K562 (cell line): ENCODE results near the gene MUC5B. TPM values are rescaled to one million over a fixed set of nuclear protein-coding genes. Genes with fewer than 3 reads are reported as not detected.

Source experiments
- ATAC-seq: fragments of 200-7000 bp; cut with Tn5 transposase; 3 replicates; pipeline ENCODE4 v1.9.1; 2020; ENCODE audit warnings: moderate library complexity
- BruUV-seq: library from RNA; stranded (reverse); fragments of 400-500 nt; replicated peaks from 2 replicates; lab custom pipeline; 2021; lab: Mats Ljungman, UMichigan
- CTCF ChIA-PET: fragments of 300-600 bp; formaldehyde crosslinking; extraction: SDS; loops from one replicate; lab custom pipeline; 2021; ENCODE audit warnings: low intra/inter-chr PET ratio; lab: Yijun Ruan, JAX
- POLR2A ChIA-PET: fragments of 300-600, 350-650 bp; sonication (Branson Sonifier 250); formaldehyde crosslinking; extraction: SDS; loops from one replicate; lab custom pipeline; 2021; ENCODE audit warnings: antibody characterized with exemption, inconsistent platforms; lab: Yijun Ruan, JAX
- DNase-seq, 4 experiments: peaks; one replicate each; pipeline versions ENCODE4 v3.0.0 to v3.0.0-alpha.2; 2011 to 2018; ENCODE audit warnings: low spot score in 3 of 4, mixed read lengths in 3 of 4; ENCODE audit errors: extremely low read depth in 1 of 4
- FAIRE-seq: peaks from 2 replicates; lab custom pipeline; 2011; peaks lifted over from hg19 to GRCh38; lab: Jason Lieb, UNC
- H2AFZ ChIP-seq: 2 replicates; pipeline ENCODE4 v1.6.0; 2011; ENCODE audit warnings: low read depth, low read length, control low read depth, inconsistent platforms
- H3K27ac ChIP-seq: fragments of 200-600 bp; 3 replicates; pipeline ENCODE4 v1.8.0; 2011; ENCODE audit warnings: low read depth, mild to moderate bottlenecking, control low read depth, inconsistent platforms, low read length, moderate library complexity, mixed read lengths; ENCODE audit errors: extremely low read depth
- H3K27me3 ChIP-seq, 2 experiments: fragments of 300-600 bp in 1 of 2; 2 replicates in 1 of 2; 3 replicates in 1 of 2; pipeline versions ENCODE4 v1.6.0 to v1.8.0; 2011; ENCODE audit warnings: inconsistent platforms in 2 of 2, low read length in 2 of 2, mild to moderate bottlenecking in 1 of 2, mixed read lengths in 1 of 2, moderate library complexity in 1 of 2; ENCODE audit not compliant: control insufficient read depth in 2 of 2, insufficient read depth in 2 of 2
- H3K36me3 ChIP-seq: fragments of 300-600 bp; 3 replicates; pipeline ENCODE4 v1.8.0; 2011; ENCODE audit warnings: mild to moderate bottlenecking, low read length, inconsistent platforms; ENCODE audit not compliant: control insufficient read depth, insufficient read depth
- H3K4me1 ChIP-seq, 2 experiments: fragments of 200-600 bp in 1 of 2; replicated peaks in 1 of 2; 2 replicates in 1 of 2; 3 replicates in 1 of 2; pipeline versions ENCODE4 v1.5.1 to v1.8.0; 2011; ENCODE audit warnings: inconsistent platforms in 2 of 2, low read length in 2 of 2, mild to moderate bottlenecking in 1 of 2, mixed read lengths in 1 of 2, moderate library complexity in 1 of 2; ENCODE audit not compliant: control insufficient read depth in 2 of 2, insufficient read depth in 2 of 2
- H3K4me2 ChIP-seq: 2 replicates; pipeline ENCODE4 v1.6.1; 2011; ENCODE audit warnings: low read length, control low read depth, inconsistent platforms, mixed read lengths; ENCODE audit not compliant: insufficient read depth
- H3K4me3 ChIP-seq: fragments of 200-600 bp; sonication (generic), shearing (Covaris generic); 2 replicates; pipeline ENCODE4 v1.5.1; 2016; ENCODE audit warnings: control low read depth, inconsistent platforms
- H3K79me2 ChIP-seq: fragments of 200-600 bp; 3 replicates; pipeline ENCODE4 v1.8.0; 2011; ENCODE audit warnings: low read length, inconsistent platforms; ENCODE audit not compliant: control insufficient read depth, insufficient read depth
- H3K9ac ChIP-seq, 2 experiments: 2 replicates each; pipeline versions ENCODE4 v1.6.0 to v1.6.1; 2011; ENCODE audit warnings: low read depth in 2 of 2, low read length in 2 of 2, control low read depth in 1 of 2, inconsistent platforms in 1 of 2, mild to moderate bottlenecking in 1 of 2, mixed read lengths in 1 of 2; ENCODE audit not compliant: insufficient read depth in 1 of 2
- H3K9me1 ChIP-seq: one replicate; pipeline ENCODE4 v1.6.0; 2011; ENCODE audit warnings: inconsistent platforms, mild to moderate bottlenecking, low read length, moderate library complexity; ENCODE audit not compliant: control insufficient read depth, insufficient read depth
- H3K9me3 ChIP-seq: replicated peaks from 2 replicates; pipeline ENCODE4 v1.5.1; 2011; ENCODE audit warnings: low read depth, low read length, inconsistent platforms; ENCODE audit not compliant: control insufficient read depth, insufficient read depth
- H4K20me1 ChIP-seq: replicated peaks from 2 replicates; pipeline ENCODE4 v1.6.1; 2011; ENCODE audit warnings: low read length, inconsistent platforms, mixed read lengths; ENCODE audit not compliant: control insufficient read depth, insufficient read depth
- ADNP ChIP-seq: fragments of 200-800 bp; sonication (Bioruptor generic); IDR thresholded peaks from 2 replicates; pipeline ENCODE4 v1.6.1; 2016; ENCODE audit warnings: missing genetic modification characterization, missing compliant biosample characterization
- BDP1 ChIP-seq: IDR thresholded peaks from 3 replicates; pipeline ENCODE4 v1.6.1; 2011; ENCODE audit not compliant: insufficient read length, insufficient read depth
- ELF1 ChIP-seq: fragments of 200-800 bp; sonication (Bioruptor generic); IDR thresholded peaks from 2 replicates; pipeline ENCODE4 v1.6.1; 2016; ENCODE audit warnings: missing genetic modification characterization, missing compliant biosample characterization
- ELF2 ChIP-seq: fragments of 250-450 bp; sonication (Bioruptor Pico); IDR thresholded peaks from 2 replicates; pipeline ENCODE4 v1.5.0; 2021; ENCODE audit warnings: mild to moderate bottlenecking
- KDM1A ChIP-seq, 2 experiments: fragments of 450-650 bp; IDR thresholded peaks; 2 replicates each; pipeline ENCODE4 v1.6.1; 2016; ENCODE audit warnings: mild to moderate bottlenecking in 2 of 2
- NFE2L1 ChIP-seq: fragments of 450-650 bp; IDR thresholded peaks from 2 replicates; pipeline ENCODE4 v1.6.1; 2016; ENCODE audit warnings: missing genetic modification characterization, low read depth, mild to moderate bottlenecking, missing compliant biosample characterization, moderate library complexity, borderline replicate concordance
- PHF21A ChIP-seq: fragments of 450-650 bp; IDR thresholded peaks from 2 replicates; pipeline ENCODE4 v1.6.1; 2017; ENCODE audit warnings: low read depth, borderline replicate concordance
- SPI1 ChIP-seq: IDR thresholded peaks from 2 replicates; pipeline ENCODE4 v1.6.1; 2011; ENCODE audit warnings: low read depth, low read length, control low read depth, borderline replicate concordance
- STAT5B ChIP-seq: fragments of 250-450 bp; sonication (Bioruptor Pico); IDR thresholded peaks from 2 replicates; pipeline ENCODE4 v1.8.0; 2021; ENCODE audit warnings: mild to moderate bottlenecking, inconsistent platforms
- TFAP4 ChIP-seq: sonication (generic); formaldehyde crosslinking; IDR thresholded peaks from 2 replicates; pipeline ENCODE4 v1.8.0; 2022; ENCODE audit warnings: missing genetic modification reagents, mild to moderate bottlenecking, moderate library complexity, borderline replicate concordance
- TOE1 ChIP-seq, 2 experiments: fragments of 450-650 bp in 1 of 2; sonication (generic) in 1 of 2; formaldehyde crosslinking in 1 of 2; IDR thresholded peaks; 2 replicates each; pipeline versions ENCODE4 v1.7.1 to v1.8.0; 2016 to 2022; ENCODE audit warnings: borderline replicate concordance in 2 of 2, mild to moderate bottlenecking in 2 of 2, antibody characterized with exemption in 1 of 2, inconsistent platforms in 1 of 2, low read depth in 1 of 2, missing genetic modification reagents in 1 of 2, moderate library complexity in 1 of 2
- ZNF224 ChIP-seq: sonication (generic); formaldehyde crosslinking; IDR thresholded peaks from 2 replicates; pipeline ENCODE4 v1.8.0; 2022; ENCODE audit warnings: mild to moderate bottlenecking, missing genetic modification reagents
- ZNF282 ChIP-seq: sonication (generic); formaldehyde crosslinking; IDR thresholded peaks from 2 replicates; pipeline ENCODE4 v1.8.1; 2023; ENCODE audit warnings: missing genetic modification reagents
- ZNF589 ChIP-seq: fragments of 200-800 bp; sonication (Bioruptor generic); IDR thresholded peaks from 2 replicates; pipeline ENCODE4 v1.6.1; 2016; ENCODE audit warnings: low read depth, missing genetic modification characterization, missing compliant biosample characterization
- WGBS: fragments of 100-300 bp; shearing (Covaris generic); methylation state at CpG from one replicate; pipeline ENCODE4 v1.1.6; 2016; ENCODE audit warnings: low coverage, mixed read lengths; ENCODE audit not compliant: insufficient coverage; ENCODE audit errors: missing lambda C conversion rate; 5-methylcytosine and 5-hydroxymethylcytosine counted together
- in situ Hi-C: fragments of 300-500 bp; cut with MboI; formaldehyde crosslinking; loops from 4 replicates; pipeline ENCODE4 v1.15.0; 2018; ENCODE audit warnings: inconsistent platforms, mixed read lengths
- intact Hi-C: fragments of 100-400 bp; cut with micrococcal nuclease; formaldehyde crosslinking; loops from 2 replicates; pipeline ENCODE4 v1.14.2; 2022
- polyA plus RNA-seq, 8 experiments: library from polyadenylated mRNA; depleted of rRNA in 4 of 8; stranded (reverse) in 5 of 8; unstranded in 3 of 8; fragments of >200 nt; fragmentation: Nextera tagmentation in 2 of 8; fragmentation: Illumina TruSeq in 1 of 8; extraction: Ambion mirVana in 2 of 8; extraction: Trizol in 1 of 8; gene quantifications; 2 replicates each; pipeline versions ENCODE4 v1.2.1 to v1.2.3, GENCODE V29; 2011 to 2014; ENCODE audit warnings: inconsistent platforms in 1 of 8, missing spikeins in 1 of 8
- total RNA-seq, 7 experiments: library from RNA; depleted of rRNA in 6 of 7; stranded (reverse); fragments of >200 nt in 6 of 7; fragmentation: Illumina TruSeq in 2 of 7; extraction: Trizol in 2 of 7; gene quantifications; 2 replicates each; pipeline versions ENCODE4 v1.2.1 to v1.2.3, GENCODE V29; 2011 to 2021; ENCODE audit warnings: low replicate concordance in 1 of 7
- TF ChIP-seq, protein P1 (sequence below): sonication (generic); formaldehyde crosslinking; IDR thresholded peaks from 2 replicates; pipeline ENCODE4 v1.4.0; 2020; ENCODE audit warnings: mild to moderate bottlenecking, missing genetic modification reagents

MUC5B gene
- total and polyA plus RNA-seq, 9 of the 15 experiments (the other 6 are each of a cell fraction or from before 2014, with no cell fraction given), result 0.04 to 0.95 TPM; not detected in 7

DNA sequence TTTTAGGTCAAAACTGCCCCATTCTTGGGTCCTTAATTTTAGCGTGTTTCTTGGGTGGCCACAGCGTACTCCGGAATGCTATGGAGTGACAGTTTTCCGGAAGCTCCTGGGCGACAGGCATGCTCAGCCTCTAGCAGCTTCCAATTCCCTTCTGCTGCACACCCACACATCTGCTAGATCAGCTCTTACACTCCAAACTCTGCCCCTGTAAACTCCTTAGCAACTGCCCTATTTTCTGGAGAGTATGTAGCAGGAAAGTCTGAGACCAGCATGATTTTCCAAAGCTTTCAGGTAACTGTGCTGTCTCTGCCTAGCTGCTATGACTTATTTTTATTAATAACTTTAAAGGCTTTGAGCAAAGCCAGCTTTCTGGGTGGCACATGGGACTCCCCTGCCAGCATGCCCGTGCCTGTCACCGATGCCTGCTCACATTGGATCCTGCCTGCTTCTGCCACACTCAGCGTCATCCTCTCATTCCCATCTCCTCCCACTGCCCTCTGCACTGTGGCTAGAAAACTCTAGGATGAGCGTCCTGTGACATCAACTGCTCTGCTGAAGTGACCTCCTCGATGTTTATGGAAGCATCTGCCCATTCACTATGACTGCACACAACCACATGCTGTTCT, 69.3 kb downstream of the MUC5B start:
- Histone ChIP-seq H3K4me2 (no peak overlapping the region), H3K79me2 (no peaks in the 10 kb centered on the region; the same call in 2 of the 3 replicates), H4K20me1 (no peaks in the 10 kb centered on the region), H3K9me1 (no peaks in the 10 kb centered on the region), H3K36me3 (peaks cover 32% of the 10 kb centered on the region; the same call in 2 of the 3 replicates), H3K9me3 (peaks cover 2% of the 10 kb centered on the region; the same call in 1 of the 2 replicates), H3K4me1 (peaks cover 0 to 5% of the 10 kb centered on the region in 2 experiments; a peak in 1 of 5 replicates), H3K4me3 (no peak overlapping the region), H2AFZ (no peak overlapping the region), H3K27me3 (no peaks in the 10 kb centered on the region), H3K9ac (no peak overlapping the region), H3K27ac (no peak overlapping the region)
- ChIA-PET POLR2A (no interaction called here), CTCF (no interaction called here)
- DNase-seq, result no peak
- intact Hi-C loops, result no loop called here
- FAIRE-seq, result no peak
- WGBS, result 88% methylated on average over 10 of the region's 10 CpGs
- in situ Hi-C loops, result no loop called here
- no peak for ATAC-seq
- TF ChIP-seq ZNF224 (CRISPR knock-in tag) (no peak), NFE2L1 (tag) (no peak), TFAP4 (CRISPR knock-in tag) (no peak), PHF21A (no peak), ELF1 (tag) (no peak), ADNP (tag) (no peak), ELF2 (CRISPR knock-in tag) (no peak), SPI1 (no peak), STAT5B (no peak), BDP1 (no peak), ZNF589 (CRISPR knock-in tag) (no peak), ZNF282 (no peak), TOE1 (IDR thresholded peaks at IDR 0.05; ENCODE audit: borderline replicate concordance) (no peak), TOE1 (CRISPR knock-in tag; IDR thresholded peaks at IDR 0.05; ENCODE audit: borderline replicate concordance, low read depth) (no peak), KDM1A (IDR thresholded peaks at IDR 0.05) (no peak)
- TF ChIP-seq, protein P1, sequence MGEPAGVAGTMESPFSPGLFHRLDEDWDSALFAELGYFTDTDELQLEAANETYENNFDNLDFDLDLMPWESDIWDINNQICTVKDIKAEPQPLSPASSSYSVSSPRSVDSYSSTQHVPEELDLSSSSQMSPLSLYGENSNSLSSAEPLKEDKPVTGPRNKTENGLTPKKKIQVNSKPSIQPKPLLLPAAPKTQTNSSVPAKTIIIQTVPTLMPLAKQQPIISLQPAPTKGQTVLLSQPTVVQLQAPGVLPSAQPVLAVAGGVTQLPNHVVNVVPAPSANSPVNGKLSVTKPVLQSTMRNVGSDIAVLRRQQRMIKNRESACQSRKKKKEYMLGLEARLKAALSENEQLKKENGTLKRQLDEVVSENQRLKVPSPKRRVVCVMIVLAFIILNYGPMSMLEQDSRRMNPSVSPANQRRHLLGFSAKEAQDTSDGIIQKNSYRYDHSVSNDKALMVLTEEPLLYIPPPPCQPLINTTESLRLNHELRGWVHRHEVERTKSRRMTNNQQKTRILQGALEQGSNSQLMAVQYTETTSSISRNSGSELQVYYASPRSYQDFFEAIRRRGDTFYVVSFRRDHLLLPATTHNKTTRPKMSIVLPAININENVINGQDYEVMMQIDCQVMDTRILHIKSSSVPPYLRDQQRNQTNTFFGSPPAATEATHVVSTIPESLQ (CRISPR knock-in tag), result no peak
- no TSS peak for BruUV-seq
